HEK293 (cell line): ENCODE measurements around the gene PLD5.

ENCODE experiments used
- CTCF ChIA-PET: fragments of 350-600 bp; formaldehyde crosslinking; extraction: SDS; loops from one replicate; lab custom pipeline; 2021; ENCODE audit warnings: antibody characterized with exemption; lab: Yijun Ruan, JAX
- POLR2A ChIA-PET: fragments of 300-600 bp; formaldehyde crosslinking; extraction: SDS; loops from one replicate; lab custom pipeline; 2020; ENCODE audit warnings: antibody characterized with exemption, inconsistent platforms; lab: Yijun Ruan, JAX
- H3K27ac ChIP-seq: fragments of 200-500 bp; sonication (Bioruptor generic); 2 replicates; pipeline ENCODE4 v1.5.1; 2014; ENCODE audit warnings: low read depth, low read length, control low read depth, inconsistent platforms; ENCODE audit errors: extremely low read depth
- H3K36me3 ChIP-seq, 2 experiments: fragments of 200-500 bp in 1 of 2; sonication (Bioruptor generic) in 1 of 2; 1 replicate in 1 of 2; 2 replicates in 1 of 2; pipeline ENCODE4 v1.5.1; 2014 to 2017; ENCODE audit warnings: inconsistent platforms in 2 of 2, low read length in 2 of 2; ENCODE audit not compliant: control insufficient read depth in 2 of 2, insufficient read depth in 1 of 2
- H3K4me1 ChIP-seq: fragments of 200-500 bp; sonication (Bioruptor generic); 2 replicates; pipeline ENCODE4 v1.5.1; 2014; ENCODE audit warnings: mild to moderate bottlenecking, low read length, inconsistent platforms; ENCODE audit not compliant: control insufficient read depth, insufficient read depth
- H3K4me3 ChIP-seq: 2 replicates; pipeline ENCODE4 v1.5.1; 2011; ENCODE audit warnings: low read depth, mild to moderate bottlenecking, control low read depth, low read length, moderate library complexity
- H3K9me3 ChIP-seq: fragments of 200-500 bp; sonication (Bioruptor generic); 2 replicates; pipeline ENCODE4 v1.5.1; 2014; ENCODE audit warnings: low read depth, low read length, inconsistent platforms; ENCODE audit not compliant: control insufficient read depth, insufficient read depth
- ELK4 ChIP-seq: IDR thresholded peaks from 2 replicates; pipeline ENCODE4 v1.6.1; 2011; ENCODE audit warnings: mild to moderate bottlenecking, low read depth, low read length, borderline replicate concordance
- KLF10 ChIP-seq: fragments of 450-650 bp; IDR thresholded peaks from 2 replicates; pipeline ENCODE4 v1.5.1; 2018; ENCODE audit warnings: missing biosample characterization, mild to moderate bottlenecking, missing genetic modification characterization
- PRDM2 ChIP-seq: fragments of 450-650 bp; formaldehyde crosslinking; IDR thresholded peaks from 2 replicates; pipeline ENCODE4 v1.5.1; 2016; ENCODE audit warnings: missing biosample characterization, missing genetic modification characterization, borderline replicate concordance
- ZBTB20 ChIP-seq: fragments of 450-650 bp; formaldehyde crosslinking; IDR thresholded peaks from 2 replicates; pipeline ENCODE4 v1.5.1; 2016; ENCODE audit warnings: missing biosample characterization, missing genetic modification characterization
- ZFP41 ChIP-seq: fragments of 450-650 bp; formaldehyde crosslinking; IDR thresholded peaks from 2 replicates; pipeline ENCODE4 v1.5.1; 2016; ENCODE audit warnings: missing biosample characterization, missing genetic modification characterization, borderline replicate concordance
- ZNF138 ChIP-seq: fragments of 450-650 bp; formaldehyde crosslinking; IDR thresholded peaks from 2 replicates; pipeline ENCODE4 v1.5.1; 2016; ENCODE audit warnings: missing biosample characterization, missing genetic modification characterization, borderline replicate concordance
- ZNF146 ChIP-seq: fragments of 450-650 bp; formaldehyde crosslinking; IDR thresholded peaks from 2 replicates; pipeline ENCODE4 v1.5.1; 2016; ENCODE audit warnings: missing biosample characterization, missing genetic modification characterization
- ZNF221 ChIP-seq: fragments of 450-650 bp; formaldehyde crosslinking; IDR thresholded peaks from 2 replicates; pipeline ENCODE4 v1.5.1; 2017; ENCODE audit warnings: missing biosample characterization, missing genetic modification characterization, borderline replicate concordance
- ZNF223 ChIP-seq: fragments of 450-650 bp; formaldehyde crosslinking; IDR thresholded peaks from 2 replicates; pipeline ENCODE4 v1.5.1; 2016; ENCODE audit warnings: missing biosample characterization, missing genetic modification characterization
- ZNF354C ChIP-seq: fragments of 450-650 bp; formaldehyde crosslinking; IDR thresholded peaks from 2 replicates; pipeline ENCODE4 v1.5.1; 2016; ENCODE audit warnings: missing biosample characterization, missing genetic modification characterization, low read depth, borderline replicate concordance
- ZNF473 ChIP-seq: fragments of 450-650 bp; formaldehyde crosslinking; IDR thresholded peaks from 2 replicates; pipeline ENCODE4 v1.5.1; 2017; ENCODE audit warnings: missing biosample characterization, missing genetic modification characterization
- ZNF501 ChIP-seq: fragments of 450-650 bp; formaldehyde crosslinking; IDR thresholded peaks from 2 replicates; pipeline ENCODE4 v1.5.1; 2016; ENCODE audit warnings: missing biosample characterization, missing genetic modification characterization
- ZNF555 ChIP-seq: fragments of 450-650 bp; formaldehyde crosslinking; conservative IDR thresholded peaks from 2 replicates; pipeline ENCODE4 v1.5.1; 2017; ENCODE audit warnings: missing biosample characterization, mild to moderate bottlenecking, missing genetic modification characterization, inconsistent platforms
- ZNF623 ChIP-seq: fragments of 450-650 bp; formaldehyde crosslinking; IDR thresholded peaks from 2 replicates; pipeline ENCODE4 v1.5.1; 2016; ENCODE audit warnings: missing biosample characterization, missing genetic modification characterization
- ZNF664 ChIP-seq: fragments of 450-650 bp; formaldehyde crosslinking; IDR thresholded peaks from 2 replicates; pipeline ENCODE4 v1.5.1; 2016; ENCODE audit warnings: missing biosample characterization, missing genetic modification characterization
- ZNF791 ChIP-seq: fragments of 450-650 bp; formaldehyde crosslinking; IDR thresholded peaks from 2 replicates; pipeline ENCODE4 v1.5.1; 2016; ENCODE audit warnings: missing biosample characterization, missing genetic modification characterization
- ZNF837 ChIP-seq: fragments of 450-650 bp; formaldehyde crosslinking; IDR thresholded peaks from 2 replicates; pipeline ENCODE4 v1.5.1; 2016; ENCODE audit warnings: missing biosample characterization, missing genetic modification characterization
- ZSCAN16 ChIP-seq: fragments of 450-650 bp; formaldehyde crosslinking; IDR thresholded peaks from 2 replicates; pipeline ENCODE4 v1.5.1; 2016; ENCODE audit warnings: missing biosample characterization, missing genetic modification characterization
- ZSCAN23 ChIP-seq: fragments of 450-650 bp; formaldehyde crosslinking; IDR thresholded peaks from 2 replicates; pipeline ENCODE4 v1.5.1; 2016; ENCODE audit warnings: missing biosample characterization, missing genetic modification characterization

Gene PLD5

GRCh38 chr1:242569867-242570266 is 45.4 kb upstream of the PLD5 start:
- POLR2A ChIA-PET, result no interaction called here

GRCh38 chr1:242568666-242569065 is 44.2 kb upstream of the PLD5 start:
- ChIA-PET POLR2A (no interaction called here), CTCF (interaction anchor here (0.6 kb wide), 1 partner anchor 20 kb away, joined by 5 read pairs; no protein-coding TSS in a partner anchor)
- Histone ChIP-seq H3K4me3 (no peak overlapping the region), H3K27ac (no peak overlapping the region), H3K36me3 (no peaks in the 10 kb centered on the region), H3K9me3 (no peaks in the 10 kb centered on the region), H3K4me1 (no peaks in the 10 kb centered on the region)
- TF ChIP-seq ZSCAN16, result no peak
- no peak for TF ChIP-seq ZFP41 (tag by site-specific recombination)
- TF ChIP-seq ZSCAN23 (tag by site-specific recombination), result no peak
- no peak for TF ChIP-seq ZNF223 (tag by site-specific recombination)
- no peak for TF ChIP-seq ZNF146
- no peak for TF ChIP-seq PRDM2 (tag by site-specific recombination)
- TF ChIP-seq ZNF138 (tag by site-specific recombination), result no peak
- TF ChIP-seq ELK4, result no peak
- TF ChIP-seq ZNF473 (tag by site-specific recombination), result no peak
- TF ChIP-seq ZBTB20 (tag by site-specific recombination), result no peak
- no peak for TF ChIP-seq ZNF623 (tag by site-specific recombination)
- TF ChIP-seq ZNF555 (tag by site-specific recombination), result no peak
- no peak for TF ChIP-seq ZNF791 (tag by site-specific recombination)
- no peak for TF ChIP-seq ZNF664 (tag by site-specific recombination)
- no peak for TF ChIP-seq ZNF354C (tag by site-specific recombination)
- TF ChIP-seq ZNF221, result no peak

More at GRCh38 chr1:242569867-242570266, 45.4 kb upstream of the PLD5 start:
- CTCF ChIA-PET, result no interaction called here
- no peaks in the 10 kb centered on the region for H3K9me3 ChIP-seq
- no peak overlapping the region for H3K27ac ChIP-seq
- no peak for TF ChIP-seq KLF10 (tag by site-specific recombination)
- no peak for TF ChIP-seq ZNF501 (tag by site-specific recombination)
- TF ChIP-seq ELK4, result no peak
- no peak for TF ChIP-seq ZNF837 (tag by site-specific recombination)
- no peak overlapping the region for H3K4me3 ChIP-seq
- H3K36me3 ChIP-seq, result no peaks in the 10 kb centered on the region
- no peaks in the 10 kb centered on the region for H3K4me1 ChIP-seq
